Stimulated activated CD8-positive, alpha-beta memory T cell treated with anti-CD3 and anti-CD28 coated beads, Interleukin-4, amount 100 ng/mL, for 48 hours (primary cell): Measurements from ENCODE around the gene SLC7A10.
"Not testable (repeated sequence)": the region's sequence is repeated elsewhere in the genome, so short reads cannot be mapped to it uniquely, and the experiment has no call there.

ENCODE experiments used
- DNase-seq: peaks from one replicate; pipeline ENCODE4 v3.0.0-alpha.2; 2020

Gene SLC7A10

DNA sequence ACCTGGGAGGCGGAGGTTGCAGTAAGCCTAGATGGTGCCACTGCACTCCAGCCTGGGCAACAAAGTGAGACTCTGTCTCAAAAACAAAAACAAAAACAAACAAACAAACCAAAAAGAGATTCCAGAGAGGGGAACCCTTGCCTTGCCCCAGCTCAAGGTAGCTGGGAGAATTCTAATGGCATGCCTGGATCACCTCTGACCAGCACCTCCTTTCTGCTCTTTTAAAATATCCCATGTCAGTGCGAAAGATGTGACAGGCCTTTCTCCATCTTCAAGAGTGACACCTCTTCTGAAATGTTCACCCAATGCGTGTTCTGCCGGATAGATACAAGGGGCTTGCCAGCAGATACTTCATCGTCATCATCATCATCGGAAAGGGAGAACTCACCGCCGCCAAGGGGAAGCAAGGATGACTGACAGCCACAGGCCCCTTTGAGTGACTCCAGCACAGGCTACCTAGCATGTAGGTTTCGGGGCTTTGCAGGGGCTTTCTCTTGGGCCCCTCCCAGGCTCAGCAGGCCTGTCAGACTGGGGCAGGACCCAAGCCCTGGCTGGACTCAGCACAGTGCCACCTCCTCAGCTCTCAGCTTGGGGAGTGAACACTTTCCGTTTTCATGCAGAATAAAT lies 50.4 kb downstream of the SLC7A10 start:
- DNase-seq, result no peak

DNA sequence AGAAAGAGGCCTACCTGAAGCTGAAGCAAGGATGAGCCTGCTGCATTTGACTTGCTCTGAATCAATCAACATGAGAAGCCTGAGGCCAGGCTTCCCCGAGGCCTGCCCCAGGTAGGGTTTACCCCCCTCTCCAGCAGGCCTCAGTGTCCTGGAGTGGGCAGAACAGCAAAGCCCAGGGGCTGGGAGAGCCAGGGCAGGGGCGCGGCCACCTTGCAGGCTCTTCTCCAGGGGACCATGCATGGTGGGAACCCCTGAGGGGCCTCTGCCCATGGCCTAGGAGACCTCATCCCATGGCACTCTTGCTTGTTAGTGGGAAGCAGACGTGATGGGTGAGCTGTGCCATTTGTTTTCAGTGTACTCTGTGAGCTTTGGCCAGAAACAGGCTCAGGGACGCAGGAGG lies 51.5 kb downstream of the SLC7A10 start:
- DNase-seq, result no peak

DNA sequence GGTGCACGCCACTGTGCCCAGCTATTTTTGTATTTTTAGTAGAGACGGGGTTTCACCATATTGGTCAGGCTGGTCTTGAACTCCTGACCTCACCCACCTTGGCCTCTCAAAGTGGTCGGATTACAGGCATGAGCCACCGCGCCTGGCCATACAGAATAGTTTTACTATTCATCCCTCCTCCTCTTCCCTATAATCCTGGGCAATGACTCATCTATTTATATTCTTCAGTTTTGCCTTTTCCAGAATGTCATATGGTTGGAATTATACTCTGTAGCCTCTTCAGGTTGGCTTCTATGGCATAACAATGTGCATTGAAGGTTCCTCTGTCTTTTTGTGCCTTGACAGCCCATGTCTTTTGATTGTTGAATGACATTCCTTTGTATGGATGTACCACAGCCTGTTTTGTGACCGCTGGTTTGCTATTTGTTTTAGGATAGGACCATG lies 53.7 kb downstream of the SLC7A10 start:
- no peak for DNase-seq

DNA sequence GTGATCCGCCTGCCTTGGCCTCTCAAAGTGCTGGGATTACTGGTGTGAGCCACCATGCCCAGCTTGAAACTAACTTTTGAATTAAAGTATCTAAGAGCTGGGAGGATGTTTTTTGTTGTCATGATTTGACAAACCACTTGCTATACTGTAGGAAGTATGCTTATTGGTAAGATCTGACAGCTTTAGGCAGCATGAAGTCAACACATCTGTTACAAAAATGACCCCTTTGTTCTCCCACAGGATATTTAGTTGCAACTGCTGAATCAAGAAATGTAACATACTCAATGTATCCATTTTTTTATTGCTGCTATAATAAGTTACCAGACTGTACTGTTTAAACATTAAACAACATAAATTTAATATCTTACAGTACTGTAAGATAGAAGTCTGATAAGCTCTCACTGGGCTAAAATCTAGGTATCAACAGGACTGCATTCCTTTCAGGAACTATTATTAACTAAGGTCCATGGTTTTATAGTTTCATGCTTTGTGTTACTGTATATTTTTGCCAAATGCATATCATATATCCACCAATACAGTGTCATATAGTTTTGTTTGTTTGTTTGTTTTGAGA lies 54.3 kb downstream of the SLC7A10 start:
- DNase-seq, result no peak

DNA sequence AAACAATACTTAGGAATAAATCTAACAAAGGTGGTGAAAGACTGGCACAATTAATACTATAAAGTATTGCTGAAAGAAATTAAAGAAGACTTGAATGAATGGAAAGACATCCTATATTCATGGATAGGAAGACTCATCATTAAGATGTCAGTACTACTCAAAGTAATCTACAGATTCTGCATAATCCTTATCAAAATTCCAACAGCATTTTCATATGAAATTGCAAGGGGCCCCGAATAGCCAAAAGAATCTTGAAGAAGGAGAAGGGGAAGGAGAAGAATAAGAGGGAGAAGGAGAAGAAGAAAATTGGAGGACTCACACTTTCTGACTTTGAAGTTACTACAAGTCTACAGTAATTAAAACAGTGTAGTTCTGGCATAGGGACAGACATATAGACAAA lies 57.1 kb downstream of the SLC7A10 start:
- no peak for DNase-seq

DNA sequence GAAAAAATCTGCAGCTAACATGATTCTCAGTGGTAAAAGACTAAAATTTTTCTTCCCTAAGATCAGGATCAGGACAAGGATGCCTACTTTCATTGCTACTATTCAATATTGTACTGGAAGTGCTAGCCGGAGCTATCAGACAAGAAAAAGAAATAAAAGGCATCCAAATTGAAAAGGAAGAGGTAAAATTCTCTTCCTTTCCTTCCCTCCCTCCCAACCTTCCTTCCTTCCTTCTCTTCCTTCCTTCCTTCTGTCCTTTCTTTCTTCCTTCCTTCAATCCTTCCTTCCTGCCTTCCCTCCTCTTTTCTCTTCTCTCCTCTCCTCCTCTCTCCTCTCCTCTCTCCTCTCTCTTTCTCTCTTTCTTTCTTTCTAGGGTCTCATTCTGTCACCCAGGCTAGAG lies 58.2 kb downstream of the SLC7A10 start:
- DNase-seq, result no peak

DNA sequence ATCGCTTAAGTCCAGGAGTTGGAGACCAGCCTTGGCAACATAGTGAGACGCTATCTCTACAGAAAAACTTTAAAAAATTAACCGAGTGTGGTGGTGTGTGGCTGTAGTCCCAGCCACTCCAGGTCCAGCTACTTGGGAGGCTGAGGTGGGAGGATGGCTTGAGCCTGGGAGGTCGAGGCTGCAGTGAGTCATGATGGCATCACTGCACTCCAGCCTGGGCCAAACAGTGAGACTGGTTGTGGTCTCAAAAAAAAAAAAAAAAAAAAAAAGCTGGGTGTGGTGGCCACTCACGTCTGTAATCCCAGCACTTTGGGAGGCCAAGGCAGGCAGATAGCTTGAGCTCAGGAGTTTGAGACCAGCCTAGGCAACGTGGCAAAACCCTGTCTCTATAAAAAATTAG lies 59.6 kb downstream of the SLC7A10 start:
- DNase-seq, result not testable (repeated sequence)

DNA sequence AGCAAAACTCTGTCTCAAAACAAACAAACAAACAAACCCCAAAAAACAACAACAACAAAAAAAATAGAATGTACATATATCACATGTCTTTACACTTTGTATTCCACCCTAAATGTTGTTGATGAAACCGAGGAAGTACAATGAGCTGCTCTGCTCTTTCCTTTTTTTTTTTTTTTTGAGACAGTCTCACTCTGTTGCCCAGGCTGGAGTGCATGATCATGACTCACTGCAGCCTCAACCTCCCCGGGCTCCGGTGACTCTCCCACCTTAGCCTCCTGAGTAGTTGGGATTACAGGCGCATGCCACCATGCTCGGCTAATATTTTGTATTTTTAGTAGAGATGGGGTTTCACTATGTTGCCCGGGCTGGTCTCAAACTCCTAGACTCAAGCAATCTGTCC lies 62.2 kb downstream of the SLC7A10 start:
- DNase-seq, result no peak

DNA sequence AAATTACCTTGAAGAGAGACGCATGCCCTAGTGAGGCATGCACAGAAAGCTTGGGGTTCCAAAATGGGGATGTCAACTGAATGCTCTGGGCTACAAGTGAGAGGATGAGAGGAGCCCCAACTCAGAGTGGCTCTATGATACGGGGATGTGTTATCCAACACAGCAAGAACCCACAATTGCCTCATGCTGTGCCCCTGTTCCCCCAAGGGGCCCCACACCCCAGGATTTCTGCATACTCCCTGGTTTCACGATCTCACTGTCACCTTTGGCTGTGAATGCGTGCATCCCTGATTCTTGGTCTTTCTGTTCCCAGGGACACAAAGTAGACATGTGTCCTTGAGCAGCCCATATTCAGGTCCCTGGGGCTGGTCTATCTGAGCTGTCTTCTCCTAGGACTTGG lies 64.4 kb downstream of the SLC7A10 start:
- DNase-seq, result no peak

DNA sequence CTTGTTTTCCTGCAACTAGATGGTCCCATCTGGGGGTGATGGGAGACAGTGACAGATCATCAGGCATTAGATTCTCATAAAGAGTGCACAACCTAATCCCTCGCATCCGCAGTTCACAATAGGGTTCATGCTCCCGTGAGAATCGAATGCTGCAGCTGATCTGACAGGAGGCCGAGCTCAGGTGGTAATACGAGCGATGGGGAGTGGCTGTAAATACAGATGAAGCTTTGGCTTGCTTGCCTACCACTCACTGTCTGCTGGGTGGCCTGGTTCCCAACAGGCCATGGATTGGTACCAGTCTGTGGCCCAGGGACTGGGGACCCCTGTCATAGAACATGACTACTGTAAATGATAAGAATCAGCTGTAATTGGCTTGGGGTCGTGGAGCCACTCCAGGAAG lies 65.8 kb downstream of the SLC7A10 start:
- no peak for DNase-seq

DNA sequence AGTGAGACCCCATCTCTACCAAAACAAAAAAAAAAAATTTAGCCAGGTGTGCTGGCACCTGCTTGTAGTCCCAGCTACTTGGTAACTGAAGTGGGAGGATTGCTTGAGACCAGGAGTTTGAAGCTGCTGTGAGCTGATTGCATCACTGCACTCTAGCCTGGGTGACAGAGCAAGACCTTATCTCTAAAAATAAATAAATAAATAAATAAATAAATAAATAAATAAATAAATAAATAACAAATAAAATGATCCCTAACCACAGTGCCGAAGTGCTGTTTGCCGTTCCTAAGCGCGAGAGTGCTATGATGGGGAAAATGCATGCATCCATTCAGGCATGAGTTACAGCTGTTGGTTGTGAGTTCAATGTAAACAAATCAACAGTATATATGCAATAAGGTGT lies 66.5 kb downstream of the SLC7A10 start:
- no peak for DNase-seq
